Measurements from ENCODE around the gene SH3PXD2B. TPM values are rescaled to one million over a fixed set of nuclear protein-coding genes. Genes with fewer than 3 reads are reported as not detected.

The SH3PXD2B gene
- total RNA-seq, 1 donor from 2014 or later = 60.8 TPM

GRCh38 chr5:172498431-172499129 lies 44.3 kb upstream of the SH3PXD2B start:
- no peak for TF ChIP-seq CTCF (IDR thresholded peaks at IDR 0.05)
- Histone ChIP-seq H3K27me3 (no peaks in the 10 kb centered on the region), H3K36me3 (no peaks in the 10 kb centered on the region), H3K4me3 (no peak overlapping the region), H3K27ac (no peak overlapping the region), H3K4me1 (no peaks in the 10 kb centered on the region), H3K9me3 (no peaks in the 10 kb centered on the region)
- peak in 1 of 2 donors; percentile 46 for DNase-seq (ENCODE audit: low spot score in 2 of 2)
- intact Hi-C loops (cut with DNase I) = no loop called here

- no peaks in the 10 kb centered on the region for H3K4me1 ChIP-seq
- intact Hi-C loops (cut with DNase I) = no loop called here
Observed at GRCh38 chr5:172497591-172498255, 43.4 kb upstream of the SH3PXD2B start.

GRCh38 chr5:172496671-172497371 lies 42.5 kb upstream of the SH3PXD2B start:
- intact Hi-C loops (cut with DNase I) = no loop called here
- peak overlapping the region; percentile 7 to 21 for H3K27ac ChIP-seq

More at GRCh38 chr5:172497591-172498255, 43.4 kb upstream of the SH3PXD2B start:
- H3K27ac ChIP-seq = no peak overlapping the region
- H3K4me3 ChIP-seq = no peak overlapping the region
- no peaks in the 10 kb centered on the region for H3K36me3 ChIP-seq
- no peak for TF ChIP-seq CTCF (IDR thresholded peaks at IDR 0.05)
- no peaks in the 10 kb centered on the region for H3K9me3 ChIP-seq
- peak in 1 of 2 donors; percentile 22 for DNase-seq (ENCODE audit: low spot score in 2 of 2)
- no peaks in the 10 kb centered on the region for H3K27me3 ChIP-seq

GRCh38 chr5:172494630-172495505 lies 40.5 kb upstream of the SH3PXD2B start:
- no peaks in the 10 kb centered on the region for H3K27me3 ChIP-seq
- H3K4me3 ChIP-seq = no peak overlapping the region
- TF ChIP-seq CTCF (IDR thresholded peaks at IDR 0.05) = no peak
- intact Hi-C loops (cut with DNase I) = no loop called here
- no peaks in the 10 kb centered on the region for H3K9me3 ChIP-seq
- no peaks in the 10 kb centered on the region for H3K4me1 ChIP-seq
- peak in 1 of 2 donors; percentile 51 for DNase-seq (ENCODE audit: low spot score in 2 of 2)
- H3K27ac ChIP-seq = no peak overlapping the region
- no peaks in the 10 kb centered on the region for H3K36me3 ChIP-seq

More at GRCh38 chr5:172496671-172497371, 42.5 kb upstream of the SH3PXD2B start:
- TF ChIP-seq CTCF (IDR thresholded peaks at IDR 0.05) = no peak
- no peaks in the 10 kb centered on the region for H3K4me1 ChIP-seq
- no peaks in the 10 kb centered on the region for H3K9me3 ChIP-seq
- H3K36me3 ChIP-seq = no peaks in the 10 kb centered on the region
- DNase-seq (ENCODE audit: low spot score in 2 of 2) = peak in 1 of 2 donors; percentile 64
- no peaks in the 10 kb centered on the region for H3K27me3 ChIP-seq
- H3K4me3 ChIP-seq = no peak overlapping the region

GRCh38 chr5:172493906-172494305 lies 39.6 kb upstream of the SH3PXD2B start:
- H3K4me3 ChIP-seq = no peak overlapping the region
- no peaks in the 10 kb centered on the region for H3K4me1 ChIP-seq
- intact Hi-C loops (cut with DNase I) = no loop called here
- TF ChIP-seq CTCF (IDR thresholded peaks at IDR 0.05) = no peak
- H3K36me3 ChIP-seq = no peaks in the 10 kb centered on the region
- no peaks in the 10 kb centered on the region for H3K9me3 ChIP-seq
- H3K27me3 ChIP-seq = no peaks in the 10 kb centered on the region
- peak in 1 of 2 donors; percentile 31 for DNase-seq (ENCODE audit: low spot score in 2 of 2)
- no peak overlapping the region for H3K27ac ChIP-seq
